Measurements from ENCODE around the gene LAMTOR5.

The LAMTOR5 gene

DNA sequence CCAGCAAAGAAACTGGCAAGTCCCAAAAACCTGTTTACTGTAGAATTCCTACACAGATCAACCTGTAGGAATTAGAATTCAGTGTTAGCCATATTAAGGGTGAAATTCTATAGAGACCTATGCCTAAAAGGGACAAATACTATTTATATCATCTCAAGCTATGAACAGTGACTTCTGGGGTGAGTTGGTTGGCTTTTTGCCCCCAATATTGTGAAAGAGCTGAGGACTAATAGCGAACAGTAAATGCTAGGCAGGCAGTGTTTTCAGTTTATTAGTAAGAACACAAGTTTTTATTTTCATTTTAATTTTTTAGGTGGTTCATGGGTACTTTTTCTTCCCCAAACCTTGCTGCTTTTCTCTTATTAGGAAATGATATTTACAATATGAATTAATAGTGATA is 32.0 kb downstream of the LAMTOR5 start:
- TF ChIP-seq, protein P1, sequence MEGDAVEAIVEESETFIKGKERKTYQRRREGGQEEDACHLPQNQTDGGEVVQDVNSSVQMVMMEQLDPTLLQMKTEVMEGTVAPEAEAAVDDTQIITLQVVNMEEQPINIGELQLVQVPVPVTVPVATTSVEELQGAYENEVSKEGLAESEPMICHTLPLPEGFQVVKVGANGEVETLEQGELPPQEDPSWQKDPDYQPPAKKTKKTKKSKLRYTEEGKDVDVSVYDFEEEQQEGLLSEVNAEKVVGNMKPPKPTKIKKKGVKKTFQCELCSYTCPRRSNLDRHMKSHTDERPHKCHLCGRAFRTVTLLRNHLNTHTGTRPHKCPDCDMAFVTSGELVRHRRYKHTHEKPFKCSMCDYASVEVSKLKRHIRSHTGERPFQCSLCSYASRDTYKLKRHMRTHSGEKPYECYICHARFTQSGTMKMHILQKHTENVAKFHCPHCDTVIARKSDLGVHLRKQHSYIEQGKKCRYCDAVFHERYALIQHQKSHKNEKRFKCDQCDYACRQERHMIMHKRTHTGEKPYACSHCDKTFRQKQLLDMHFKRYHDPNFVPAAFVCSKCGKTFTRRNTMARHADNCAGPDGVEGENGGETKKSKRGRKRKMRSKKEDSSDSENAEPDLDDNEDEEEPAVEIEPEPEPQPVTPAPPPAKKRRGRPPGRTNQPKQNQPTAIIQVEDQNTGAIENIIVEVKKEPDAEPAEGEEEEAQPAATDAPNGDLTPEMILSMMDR (conservative IDR thresholded peaks at IDR 0.05; ENCODE audit: low read depth, low read length) = no peak
- DNase-seq (ENCODE audit: low read depth) = peak; percentile 29
- H3K4me3 ChIP-seq (ENCODE audit: low read depth, low read length) = no peak overlapping the region

DNA sequence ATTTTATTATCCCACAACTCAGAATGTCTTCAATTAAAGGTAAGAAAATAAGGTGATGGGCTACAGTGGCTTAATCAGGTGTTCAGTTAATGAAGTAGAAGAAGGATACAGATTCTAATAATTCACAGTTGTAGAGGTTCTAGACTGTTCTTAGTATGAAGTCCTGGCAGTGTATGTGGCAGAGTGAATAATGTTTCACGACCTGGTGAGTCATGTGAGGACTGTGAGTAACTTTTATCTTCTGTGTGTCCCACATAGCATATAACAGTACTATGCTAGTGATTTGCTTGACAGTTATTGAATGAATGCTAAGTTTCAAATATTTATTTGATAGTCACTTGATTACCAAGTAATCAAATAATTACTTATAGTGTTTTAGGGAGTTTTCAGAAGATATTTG is 36.7 kb downstream of the LAMTOR5 start:
- no peak overlapping the region for H3K4me3 ChIP-seq (ENCODE audit: low read depth, low read length)
- TF ChIP-seq, protein P1 (conservative IDR thresholded peaks at IDR 0.05; ENCODE audit: low read depth, low read length) = no peak
- DNase-seq (ENCODE audit: low read depth) = peak; percentile 74

DNA sequence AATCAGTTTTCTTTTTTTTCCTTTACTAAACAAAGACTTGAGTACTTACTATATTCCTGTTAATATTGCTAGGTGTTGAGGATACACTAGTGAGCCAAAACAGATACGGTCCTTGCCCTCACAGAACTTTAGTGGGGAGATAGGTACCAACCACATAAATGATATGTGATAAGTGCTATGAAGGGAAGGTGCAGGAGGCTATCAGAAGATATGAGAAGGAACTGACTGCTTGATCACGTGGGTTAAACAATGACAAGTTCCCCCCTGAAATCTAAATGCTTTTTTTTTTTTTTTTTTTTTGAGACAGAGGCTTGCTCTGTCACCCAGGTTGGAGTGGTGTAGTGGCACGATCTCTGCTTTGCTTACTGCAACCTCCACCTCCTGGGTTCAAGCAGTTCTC is 43.3 kb downstream of the LAMTOR5 start:
- no peak overlapping the region for H3K4me3 ChIP-seq (ENCODE audit: low read depth, low read length)
- TF ChIP-seq, protein P1 (conservative IDR thresholded peaks at IDR 0.05; ENCODE audit: low read depth, low read length) = no peak
- no peak for DNase-seq (ENCODE audit: low read depth)

DNA sequence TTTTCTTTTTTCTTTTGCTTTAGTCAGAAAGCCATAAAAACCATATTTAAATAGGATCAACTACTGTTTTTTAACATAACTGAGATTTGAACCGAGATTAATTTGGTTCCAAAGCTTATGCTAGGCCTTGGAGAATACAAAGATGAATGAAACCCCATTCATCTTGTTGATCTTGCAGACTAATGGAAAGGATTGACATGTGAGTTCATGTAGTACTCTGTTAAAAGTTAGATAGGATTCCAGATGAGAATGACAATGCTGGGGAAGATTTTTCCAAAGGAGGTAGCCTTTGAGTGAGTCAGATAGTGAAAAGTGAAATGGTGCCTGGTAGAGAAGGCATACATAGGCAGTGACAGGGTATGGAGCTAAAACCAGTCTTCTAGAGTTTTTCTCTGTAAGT is 45.6 kb downstream of the LAMTOR5 start:
- H3K4me3 ChIP-seq (ENCODE audit: low read depth, low read length) = no peak overlapping the region
- DNase-seq (ENCODE audit: low read depth) = no peak
- TF ChIP-seq, protein P1 (conservative IDR thresholded peaks at IDR 0.05; ENCODE audit: low read depth, low read length) = no peak

DNA sequence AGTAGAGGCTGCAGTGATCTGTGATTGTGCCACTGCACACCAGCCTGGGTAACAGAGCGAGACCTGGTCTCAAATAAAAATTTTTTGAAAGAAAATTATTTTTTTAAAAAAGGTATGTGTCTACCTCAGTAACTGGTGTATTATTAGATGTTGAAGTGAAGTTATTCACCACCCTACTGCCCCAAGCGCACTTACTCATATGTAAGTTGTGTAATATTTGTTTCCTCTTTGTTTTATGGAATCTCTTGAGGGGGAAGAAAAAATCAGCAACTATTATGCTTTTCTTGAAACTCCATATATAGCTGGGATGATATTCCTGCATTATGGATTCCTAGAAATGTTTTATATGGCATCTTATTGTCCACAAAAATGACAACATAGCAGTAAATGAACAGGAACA is 47.1 kb downstream of the LAMTOR5 start:
- H3K4me3 ChIP-seq (ENCODE audit: low read depth, low read length) = no peak overlapping the region
- peak; percentile 20 for DNase-seq (ENCODE audit: low read depth)
- TF ChIP-seq, protein P1 (conservative IDR thresholded peaks at IDR 0.05; ENCODE audit: low read depth, low read length) = no peak

DNA sequence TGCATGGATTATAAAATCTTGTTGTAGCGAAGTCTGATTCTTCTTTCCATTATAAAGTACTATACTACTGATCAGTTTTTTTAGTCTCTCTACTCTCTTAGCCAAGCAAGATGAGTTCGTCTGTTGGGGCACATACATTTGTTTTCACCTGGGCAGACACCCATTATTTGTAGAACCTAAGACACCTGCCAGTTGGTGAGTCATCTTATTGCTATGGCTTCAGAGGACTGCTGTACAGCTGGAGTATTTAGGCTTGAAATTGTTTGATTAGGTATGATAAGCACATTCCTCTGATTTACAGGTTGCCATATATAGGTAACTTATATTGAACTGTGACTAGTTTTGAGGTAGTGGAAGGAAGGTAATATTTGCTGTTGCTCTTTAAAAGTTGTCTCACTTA is 51.1 kb downstream of the LAMTOR5 start:
- TF ChIP-seq, protein P1 (conservative IDR thresholded peaks at IDR 0.05; ENCODE audit: low read depth, low read length) = no peak
- DNase-seq (ENCODE audit: low read depth) = no peak
- no peak overlapping the region for H3K4me3 ChIP-seq (ENCODE audit: low read depth, low read length)

DNA sequence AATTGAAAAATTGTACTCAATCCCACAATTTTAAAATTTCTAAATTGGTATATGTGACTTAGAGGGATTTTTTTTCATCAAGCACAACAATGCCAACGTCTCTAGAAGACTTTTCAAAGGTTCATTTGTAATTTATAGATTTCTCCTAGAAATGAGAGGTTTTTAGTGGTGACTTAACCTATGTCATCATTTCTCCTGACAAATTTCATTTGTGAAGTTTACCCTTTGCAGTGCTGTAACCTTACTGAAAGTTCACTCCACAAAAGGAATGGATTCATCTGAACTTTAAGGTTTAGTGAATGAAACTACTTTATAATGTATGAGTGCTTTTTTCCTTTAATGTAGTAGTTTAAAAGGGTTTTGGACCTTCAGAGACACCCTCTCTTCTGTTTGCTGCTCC is 52.2 kb downstream of the LAMTOR5 start:
- TF ChIP-seq, protein P1 (conservative IDR thresholded peaks at IDR 0.05; ENCODE audit: low read depth, low read length) = no peak
- no peak for DNase-seq (ENCODE audit: low read depth)
- H3K4me3 ChIP-seq (ENCODE audit: low read depth, low read length) = no peak overlapping the region
